ENCODE results near the gene CHD9.

DNA sequence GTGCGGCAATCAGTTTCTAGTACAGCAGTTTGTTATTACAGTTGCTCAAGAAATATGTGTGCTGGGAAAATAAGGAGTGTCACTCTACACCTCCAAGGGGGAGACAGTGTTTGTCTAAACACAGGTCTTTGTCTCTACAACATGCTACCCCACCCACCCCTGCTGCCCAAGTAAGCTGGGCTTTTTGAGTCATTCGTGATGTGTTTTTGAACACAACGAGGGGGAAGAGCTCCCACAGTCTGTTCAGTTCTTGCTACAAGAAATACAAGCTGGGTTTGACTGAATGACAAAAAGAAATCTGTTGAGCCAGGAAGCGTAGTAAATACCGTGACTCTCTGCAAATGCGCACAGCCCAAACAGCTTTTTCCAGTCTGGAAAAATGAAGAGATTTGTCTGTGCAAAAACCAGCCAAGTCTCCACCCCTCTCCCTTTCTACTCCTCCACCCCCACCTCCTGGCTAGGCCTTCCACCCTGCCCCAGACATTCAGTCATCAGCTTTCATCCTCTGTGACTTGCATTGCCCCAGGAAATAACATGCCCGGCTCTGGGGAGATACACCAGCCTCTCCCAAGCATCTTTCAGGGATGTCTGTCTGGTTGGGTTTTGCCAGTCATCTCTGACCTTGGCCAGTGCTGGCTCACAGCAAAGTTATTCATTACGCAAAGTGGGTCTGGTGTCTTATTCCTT is 25.7 kb downstream of the CHD9 start:
- TF ChIP-seq, protein P1, sequence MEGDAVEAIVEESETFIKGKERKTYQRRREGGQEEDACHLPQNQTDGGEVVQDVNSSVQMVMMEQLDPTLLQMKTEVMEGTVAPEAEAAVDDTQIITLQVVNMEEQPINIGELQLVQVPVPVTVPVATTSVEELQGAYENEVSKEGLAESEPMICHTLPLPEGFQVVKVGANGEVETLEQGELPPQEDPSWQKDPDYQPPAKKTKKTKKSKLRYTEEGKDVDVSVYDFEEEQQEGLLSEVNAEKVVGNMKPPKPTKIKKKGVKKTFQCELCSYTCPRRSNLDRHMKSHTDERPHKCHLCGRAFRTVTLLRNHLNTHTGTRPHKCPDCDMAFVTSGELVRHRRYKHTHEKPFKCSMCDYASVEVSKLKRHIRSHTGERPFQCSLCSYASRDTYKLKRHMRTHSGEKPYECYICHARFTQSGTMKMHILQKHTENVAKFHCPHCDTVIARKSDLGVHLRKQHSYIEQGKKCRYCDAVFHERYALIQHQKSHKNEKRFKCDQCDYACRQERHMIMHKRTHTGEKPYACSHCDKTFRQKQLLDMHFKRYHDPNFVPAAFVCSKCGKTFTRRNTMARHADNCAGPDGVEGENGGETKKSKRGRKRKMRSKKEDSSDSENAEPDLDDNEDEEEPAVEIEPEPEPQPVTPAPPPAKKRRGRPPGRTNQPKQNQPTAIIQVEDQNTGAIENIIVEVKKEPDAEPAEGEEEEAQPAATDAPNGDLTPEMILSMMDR (IDR thresholded peaks at IDR 0.05; ENCODE audit: insufficient read depth, low read depth, low read length), result no peak
- no peak for TF ChIP-seq EZH2 (IDR thresholded peaks at IDR 0.05; ENCODE audit: insufficient read depth, low read length)

Data from astrocyte (in vitro differentiated cells and primary cell).